ENCODE data around the gene TFIP11. TPM values are rescaled to one million over a fixed set of nuclear protein-coding genes. Genes with fewer than 3 reads are reported as not detected.

The TFIP11 gene
- total and polyA plus RNA-seq, 3 experiments from 2014 or later = 41.5 to 58.8 (median 53.9) TPM

- Mint-ChIP-seq H3K9me3 (no peaks in the 10 kb centered on the region), H3K4me1 (peaks cover 25 to 28% (median 26%) of the 10 kb centered on the region in 3 donors), H3K4me3 (peak overlapping the region in 1 of 7 donors; percentile 13), H3K27me3 (no peaks in the 10 kb centered on the region), H3K27ac (peak overlapping the region in 2 of 8 donors; percentile 56 to 63), H3K36me3 (peaks cover 5 to 89% (median 39%) of the 10 kb centered on the region in 3 donors)
- ChIA-PET POLR2A (no interaction called here), CTCF (no interaction called here)
- no peaks in the 10 kb centered on the region for H3K27me3 ChIP-seq (ENCODE audit: insufficient read depth, low read length, poor library complexity, severe bottlenecking)
- peaks cover 79% of the 10 kb centered on the region for H3K36me3 ChIP-seq (ENCODE audit: insufficient read depth, low read length)
- H3K4me1 ChIP-seq (ENCODE audit: insufficient read depth, low read length) = peaks cover 20% of the 10 kb centered on the region
- no peaks in the 10 kb centered on the region for H3K9me3 ChIP-seq (ENCODE audit: low read length)
- DNase-seq = no peak
- H3K4me3 ChIP-seq (ENCODE audit: low read length) = no peak overlapping the region
- H3K27ac ChIP-seq (ENCODE audit: low read depth, low read length) = no peak overlapping the region
These were observed 13.0 kb downstream of the TFIP11 start for GRCh38 chr22:26499188-26499703.

- Histone ChIP-seq H3K9me3 (ENCODE audit: low read length) (no peaks in the 10 kb centered on the region), H3K36me3 (ENCODE audit: insufficient read depth, low read length) (peaks cover 74% of the 10 kb centered on the region), H3K27me3 (ENCODE audit: insufficient read depth, low read length, poor library complexity, severe bottlenecking) (no peaks in the 10 kb centered on the region), H3K4me1 (ENCODE audit: insufficient read depth, low read length) (no peaks in the 10 kb centered on the region), H3K27ac (ENCODE audit: low read depth, low read length) (no peak overlapping the region), H3K4me3 (ENCODE audit: low read length) (no peak overlapping the region)
- H3K36me3 Mint-ChIP-seq = peaks cover 5 to 87% (median 21%) of the 10 kb centered on the region in 3 donors
- POLR2A ChIA-PET = interaction anchor here (0.9 kb wide), 1 partner anchor 13 kb away, joined by 3 read pairs; the partner anchor contains the start of genes HPS4 and SRRD
- H3K4me1 Mint-ChIP-seq = peaks cover 0 to 6% (median 6%) of the 10 kb centered on the region in 3 donors
- DNase-seq = no peak
- no peaks in the 10 kb centered on the region for H3K9me3 Mint-ChIP-seq
- no peaks in the 10 kb centered on the region for H3K27me3 Mint-ChIP-seq
- no peak overlapping the region for H3K4me3 Mint-ChIP-seq
- H3K27ac Mint-ChIP-seq = peak overlapping the region in 1 of 8 donors; percentile 61
- CTCF ChIA-PET = no interaction called here
These were observed 15.8 kb downstream of the TFIP11 start for GRCh38 chr22:26496456-26496855.

GRCh38 chr22:26494506-26494905 lies 17.8 kb downstream of the TFIP11 start:
- Histone ChIP-seq H3K4me1 (ENCODE audit: insufficient read depth, low read length) (no peaks in the 10 kb centered on the region), H3K9me3 (ENCODE audit: low read length) (no peaks in the 10 kb centered on the region), H3K27ac (ENCODE audit: low read depth, low read length) (no peak overlapping the region), H3K36me3 (ENCODE audit: insufficient read depth, low read length) (peaks cover 71% of the 10 kb centered on the region), H3K4me3 (ENCODE audit: low read length) (no peak overlapping the region), H3K27me3 (ENCODE audit: insufficient read depth, low read length, poor library complexity, severe bottlenecking) (no peaks in the 10 kb centered on the region)
- ChIA-PET POLR2A (interaction anchor here (2.0 kb wide), 1 partner anchor 10 kb away, joined by 13 read pairs; the partner anchor contains the start of genes HPS4 and SRRD), CTCF (interaction anchor here (1.1 kb wide), 1 partner anchor 8 kb away, joined by 4 read pairs; no protein-coding TSS in a partner anchor)
- Mint-ChIP-seq H3K27me3 (no peaks in the 10 kb centered on the region), H3K9me3 (no peaks in the 10 kb centered on the region), H3K4me3 (no peak overlapping the region), H3K36me3 (peaks cover 9 to 91% (median 21%) of the 10 kb centered on the region in 3 donors), H3K27ac (peak overlapping the region in 3 of 8 donors; percentile 22 to 66 (median 52)), H3K4me1 (peaks cover 0 to 6% (median 4%) of the 10 kb centered on the region in 3 donors)
- DNase-seq = no peak

GRCh38 chr22:26492220-26492619 lies 20.1 kb downstream of the TFIP11 start:
- H3K27me3 Mint-ChIP-seq = no peaks in the 10 kb centered on the region
- H3K36me3 Mint-ChIP-seq = peaks cover 9 to 92% (median 22%) of the 10 kb centered on the region in 3 donors
- no peak for DNase-seq

DNA sequence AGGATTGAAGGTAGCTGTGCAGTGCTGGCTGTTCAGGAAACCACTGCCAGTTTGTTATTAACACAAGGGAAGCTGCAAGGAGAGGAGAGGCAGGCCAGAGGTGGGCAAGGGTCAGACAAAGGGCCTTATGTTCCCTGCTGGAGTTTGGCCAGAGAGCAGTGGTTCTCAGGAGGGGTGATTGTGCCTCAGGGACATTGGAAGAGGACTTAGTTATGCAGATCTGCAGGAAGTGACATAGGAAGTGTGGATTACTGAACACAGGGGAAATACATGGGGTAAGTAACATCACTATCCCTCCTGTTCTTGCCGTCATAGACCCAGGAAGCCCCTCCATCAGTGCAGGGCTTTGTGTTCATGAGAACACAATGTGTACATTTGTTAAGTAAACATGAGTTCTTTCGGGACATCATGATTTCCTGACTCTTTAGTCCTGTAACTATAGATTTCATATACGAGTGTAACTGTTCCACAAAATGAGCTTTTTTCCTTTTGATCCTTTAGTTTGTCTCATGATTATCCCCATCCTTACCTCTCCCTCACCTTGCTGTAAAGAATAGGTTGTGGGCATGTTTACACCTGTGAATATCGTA lies 22.7 kb downstream of the TFIP11 start:
- H3K27me3 ChIP-seq (ENCODE audit: insufficient read depth, low read length, poor library complexity, severe bottlenecking) = no peaks in the 10 kb centered on the region
- H3K27me3 Mint-ChIP-seq = no peaks in the 10 kb centered on the region
- peak overlapping the region in 5 of 8 donors; percentile 27 to 73 (median 66) for H3K27ac Mint-ChIP-seq
- H3K36me3 ChIP-seq (ENCODE audit: insufficient read depth, low read length) = peaks cover 54% of the 10 kb centered on the region
- POLR2A ChIA-PET = interaction anchor here (1.0 kb wide), 1 partner anchor 12 kb away, joined by 3 read pairs; no protein-coding TSS in a partner anchor
- H3K36me3 Mint-ChIP-seq = peaks cover 5 to 78% (median 15%) of the 10 kb centered on the region in 3 donors
- no peak overlapping the region for H3K4me3 Mint-ChIP-seq
- H3K27ac ChIP-seq (ENCODE audit: low read depth, low read length) = no peak overlapping the region
- DNase-seq = no peak
- H3K9me3 ChIP-seq (ENCODE audit: low read length) = no peaks in the 10 kb centered on the region
- no peak overlapping the region for H3K4me3 ChIP-seq (ENCODE audit: low read length)
- no peaks in the 10 kb centered on the region for H3K9me3 Mint-ChIP-seq
- H3K4me1 Mint-ChIP-seq = peaks cover 15 to 22% (median 20%) of the 10 kb centered on the region in 3 donors
- CTCF ChIA-PET = no interaction called here
- H3K4me1 ChIP-seq (ENCODE audit: insufficient read depth, low read length) = peaks cover 6% of the 10 kb centered on the region

More at GRCh38 chr22:26492220-26492619, 20.1 kb downstream of the TFIP11 start:
- Mint-ChIP-seq H3K4me1 (peaks cover 0 to 3% (median 2%) of the 10 kb centered on the region in 3 donors), H3K9me3 (no peaks in the 10 kb centered on the region), H3K27ac (peak overlapping the region in 1 of 8 donors; percentile 79), H3K4me3 (no peak overlapping the region)
- CTCF ChIA-PET = interaction anchor here (1.5 kb wide), 1 partner anchor 9 kb away, joined by 3 read pairs; the partner anchor contains the start of genes HPS4 and SRRD
- H3K27ac ChIP-seq (ENCODE audit: low read depth, low read length) = no peak overlapping the region
- no peaks in the 10 kb centered on the region for H3K27me3 ChIP-seq (ENCODE audit: insufficient read depth, low read length, poor library complexity, severe bottlenecking)
- POLR2A ChIA-PET = interaction anchor here (0.6 to 0.7 kb wide), 2 partner anchors 8 to 35 kb away, joined by 3 to 6 read pairs; no protein-coding TSS in a partner anchor
- H3K4me3 ChIP-seq (ENCODE audit: low read length) = no peak overlapping the region
- no peaks in the 10 kb centered on the region for H3K9me3 ChIP-seq (ENCODE audit: low read length)
- H3K36me3 ChIP-seq (ENCODE audit: insufficient read depth, low read length) = peaks cover 75% of the 10 kb centered on the region
- H3K4me1 ChIP-seq (ENCODE audit: insufficient read depth, low read length) = no peaks in the 10 kb centered on the region

DNA sequence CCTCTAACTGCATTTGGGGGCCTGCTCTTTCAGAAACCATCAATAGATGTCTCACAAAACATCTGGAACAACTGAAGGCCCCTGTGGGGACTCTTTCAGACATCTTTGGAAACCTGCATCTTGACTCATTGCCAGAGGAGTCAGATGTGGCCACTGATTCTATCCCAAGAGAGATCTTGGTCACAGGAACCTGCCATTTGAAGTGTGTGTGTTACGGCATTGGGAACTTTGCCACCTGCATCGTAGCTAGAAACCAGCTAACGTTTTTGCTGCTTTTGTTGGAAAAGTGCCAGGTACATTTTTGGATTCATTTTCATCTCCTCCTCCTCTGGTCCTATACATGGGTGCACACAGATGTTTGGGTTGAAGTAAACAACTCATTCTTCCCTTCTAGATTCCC lies 24.3 kb downstream of the TFIP11 start:
- no peaks in the 10 kb centered on the region for H3K9me3 ChIP-seq (ENCODE audit: low read length)
- H3K4me1 ChIP-seq (ENCODE audit: insufficient read depth, low read length) = peaks cover 14% of the 10 kb centered on the region
- H3K9me3 Mint-ChIP-seq = no peaks in the 10 kb centered on the region
- H3K27ac Mint-ChIP-seq = peak overlapping the region in 3 of 8 donors; percentile 26 to 76 (median 73)
- H3K27me3 ChIP-seq (ENCODE audit: insufficient read depth, low read length, poor library complexity, severe bottlenecking) = no peaks in the 10 kb centered on the region
- no peaks in the 10 kb centered on the region for H3K27me3 Mint-ChIP-seq
- H3K36me3 ChIP-seq (ENCODE audit: insufficient read depth, low read length) = peaks cover 41% of the 10 kb centered on the region
- H3K36me3 Mint-ChIP-seq = peaks cover 3 to 72% (median 13%) of the 10 kb centered on the region in 3 donors
- DNase-seq = no peak
- H3K27ac ChIP-seq (ENCODE audit: low read depth, low read length) = no peak overlapping the region
- H3K4me3 Mint-ChIP-seq = no peak overlapping the region
- CTCF ChIA-PET = no interaction called here
- peaks cover 25 to 33% (median 30%) of the 10 kb centered on the region in 3 donors for H3K4me1 Mint-ChIP-seq
- POLR2A ChIA-PET = no interaction called here
- H3K4me3 ChIP-seq (ENCODE audit: low read length) = no peak overlapping the region

GRCh38 chr22:26486394-26486793 lies 25.9 kb downstream of the TFIP11 start:
- DNase-seq = no peak
- peaks cover 27% of the 10 kb centered on the region for H3K36me3 ChIP-seq (ENCODE audit: insufficient read depth, low read length)
- H3K27ac Mint-ChIP-seq = peak overlapping the region in 6 of 8 donors; percentile 33 to 97 (median 80)
- no peaks in the 10 kb centered on the region for H3K27me3 ChIP-seq (ENCODE audit: insufficient read depth, low read length, poor library complexity, severe bottlenecking)
- ChIA-PET POLR2A (no interaction called here), CTCF (interaction anchor here (1.4 kb wide), 1 partner anchor 27 kb away, joined by 3 read pairs; no protein-coding TSS in a partner anchor)
- H3K4me3 Mint-ChIP-seq = peak overlapping the region in 2 of 7 donors; percentile 4 to 88
- no peaks in the 10 kb centered on the region for H3K27me3 Mint-ChIP-seq
- H3K4me3 ChIP-seq (ENCODE audit: low read length) = no peak overlapping the region
- H3K36me3 Mint-ChIP-seq = peaks cover 3 to 60% (median 13%) of the 10 kb centered on the region in 3 donors
- H3K4me1 Mint-ChIP-seq = peaks cover 41 to 49% (median 46%) of the 10 kb centered on the region in 3 donors
- peaks cover 30% of the 10 kb centered on the region for H3K4me1 ChIP-seq (ENCODE audit: insufficient read depth, low read length)
- H3K9me3 ChIP-seq (ENCODE audit: low read length) = no peaks in the 10 kb centered on the region
- H3K27ac ChIP-seq (ENCODE audit: low read depth, low read length) = no peak overlapping the region
- H3K9me3 Mint-ChIP-seq = no peaks in the 10 kb centered on the region
